GM12873 (cell line): Measurements from ENCODE around the gene TMOD3.

Experiments used
- CTCF ChIP-seq: IDR thresholded peaks from 2 replicates; pipeline ENCODE4 v1.5.1; 2012; ENCODE audit warnings: low read depth, mild to moderate bottlenecking, moderate library complexity, low read length, control low read depth; ENCODE audit not compliant: insufficient read depth; ENCODE audit errors: missing control alignments

The TMOD3 gene

GRCh38 chr15:51844747-51845426, 15.4 kb downstream of the TMOD3 start:
- no peak for TF ChIP-seq CTCF

DNA sequence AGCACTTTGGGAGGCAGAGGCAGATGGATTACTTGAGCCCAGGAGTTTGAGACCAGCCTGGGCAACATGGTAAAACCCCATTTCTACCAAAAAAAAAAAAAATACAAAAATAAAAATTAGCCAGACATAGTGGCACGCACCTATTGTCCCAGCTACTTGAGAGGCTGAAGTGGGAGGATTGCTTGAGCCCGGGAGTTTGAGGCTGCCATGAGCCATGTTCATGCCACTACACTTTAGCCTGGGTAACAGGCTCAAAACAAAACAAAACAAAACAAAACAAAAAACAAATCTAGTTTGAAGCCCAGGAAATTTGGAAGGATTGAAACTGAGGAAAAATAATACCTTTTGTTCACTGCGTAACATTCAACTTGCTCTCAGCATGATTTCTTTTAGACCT, 16.6 kb downstream of the TMOD3 start:
- TF ChIP-seq CTCF = no peak

DNA sequence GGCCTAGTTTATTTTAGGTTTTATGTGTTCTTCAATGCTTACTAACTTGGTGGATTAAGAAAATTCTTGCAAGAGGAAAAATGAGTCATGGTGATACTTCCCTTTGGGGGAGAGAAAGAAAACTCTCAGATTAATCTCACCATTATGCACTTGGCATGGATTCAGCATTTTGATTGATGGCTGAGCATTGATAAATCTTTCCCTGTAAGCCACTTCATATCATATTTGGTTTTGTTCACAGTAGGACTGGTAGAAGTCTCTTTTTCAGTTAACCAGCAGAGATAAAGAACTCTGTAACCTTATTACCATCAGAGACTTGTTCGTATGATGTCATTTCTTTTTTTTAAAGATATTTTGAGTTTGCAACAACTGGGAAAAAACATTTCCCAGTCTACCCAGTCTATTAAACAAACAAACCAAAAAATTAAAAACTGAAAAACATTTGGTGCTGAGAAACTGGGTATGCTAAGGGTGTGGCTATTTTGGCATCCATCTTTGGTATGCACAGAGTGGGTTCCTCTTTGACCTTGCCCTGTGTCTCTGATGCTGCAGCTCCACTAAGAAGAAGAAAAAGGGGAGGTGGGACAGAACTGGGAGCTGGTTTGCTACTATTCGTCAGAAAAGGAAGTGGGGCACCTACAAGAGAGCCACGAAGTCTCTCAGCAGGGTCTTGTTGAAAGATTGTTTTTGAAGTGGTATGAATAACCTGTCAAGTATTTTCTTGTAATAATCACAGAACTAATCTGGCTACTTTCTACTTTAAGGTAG, 17.2 kb downstream of the TMOD3 start:
- no peak for TF ChIP-seq CTCF

- TF ChIP-seq CTCF = no peak
These were observed 19.4 kb downstream of the TMOD3 start for GRCh38 chr15:51848811-51849210.

GRCh38 chr15:51849860-51850259, 20.4 kb downstream of the TMOD3 start:
- TF ChIP-seq CTCF = no peak

DNA sequence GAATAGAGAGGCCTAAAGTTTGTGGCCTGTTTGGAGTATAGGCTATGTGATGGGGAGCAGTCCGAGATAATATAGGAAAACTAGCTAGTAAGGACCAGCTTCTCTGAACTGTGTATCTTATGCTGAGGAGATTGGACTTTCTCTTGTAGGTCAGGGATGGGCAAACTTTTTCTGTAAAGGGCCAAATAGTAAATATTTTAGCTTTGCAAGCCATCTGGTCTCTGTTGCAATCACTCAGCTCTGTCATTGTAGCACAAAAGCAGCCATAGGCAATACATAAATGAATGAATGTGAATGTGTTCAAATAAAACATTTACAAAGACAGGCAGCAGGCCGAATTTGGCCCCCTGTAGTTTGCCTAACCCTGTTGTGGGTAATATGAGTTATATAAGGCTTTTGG, 24.5 kb downstream of the TMOD3 start:
- TF ChIP-seq CTCF = no peak

- no peak for TF ChIP-seq CTCF
These were observed 26.2 kb downstream of the TMOD3 start for GRCh38 chr15:51855612-51856011.
